ENCODE measurements around the gene C2CD4B.

DNA sequence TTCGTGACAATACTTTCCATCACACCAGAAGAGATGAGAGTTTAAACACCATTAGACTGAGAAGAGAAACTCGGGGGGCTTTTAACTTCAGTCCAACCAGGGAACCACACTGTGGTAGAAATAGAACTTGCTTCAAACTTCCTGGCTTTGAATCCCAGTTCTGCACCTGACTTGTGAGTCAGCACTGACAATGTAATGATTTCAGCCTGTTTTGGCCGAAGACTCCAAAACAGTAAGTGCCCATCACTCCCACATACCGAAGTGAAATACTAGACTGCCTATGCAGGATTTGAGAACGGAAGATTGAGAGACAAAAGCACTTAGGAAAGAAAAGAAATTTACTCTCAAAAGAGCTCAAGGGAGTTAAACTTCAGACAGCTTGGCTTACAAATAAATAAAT, 27.0 kb downstream of the C2CD4B start:
- TF ChIP-seq, protein P1, sequence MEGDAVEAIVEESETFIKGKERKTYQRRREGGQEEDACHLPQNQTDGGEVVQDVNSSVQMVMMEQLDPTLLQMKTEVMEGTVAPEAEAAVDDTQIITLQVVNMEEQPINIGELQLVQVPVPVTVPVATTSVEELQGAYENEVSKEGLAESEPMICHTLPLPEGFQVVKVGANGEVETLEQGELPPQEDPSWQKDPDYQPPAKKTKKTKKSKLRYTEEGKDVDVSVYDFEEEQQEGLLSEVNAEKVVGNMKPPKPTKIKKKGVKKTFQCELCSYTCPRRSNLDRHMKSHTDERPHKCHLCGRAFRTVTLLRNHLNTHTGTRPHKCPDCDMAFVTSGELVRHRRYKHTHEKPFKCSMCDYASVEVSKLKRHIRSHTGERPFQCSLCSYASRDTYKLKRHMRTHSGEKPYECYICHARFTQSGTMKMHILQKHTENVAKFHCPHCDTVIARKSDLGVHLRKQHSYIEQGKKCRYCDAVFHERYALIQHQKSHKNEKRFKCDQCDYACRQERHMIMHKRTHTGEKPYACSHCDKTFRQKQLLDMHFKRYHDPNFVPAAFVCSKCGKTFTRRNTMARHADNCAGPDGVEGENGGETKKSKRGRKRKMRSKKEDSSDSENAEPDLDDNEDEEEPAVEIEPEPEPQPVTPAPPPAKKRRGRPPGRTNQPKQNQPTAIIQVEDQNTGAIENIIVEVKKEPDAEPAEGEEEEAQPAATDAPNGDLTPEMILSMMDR (conservative IDR thresholded peaks at IDR 0.05), result no peak
- no peak for TF ChIP-seq ZFX (IDR thresholded peaks at IDR 0.05)

All from C4-2B (cell line).